Measurements from ENCODE around the gene CDH26.

CDH26 gene

GRCh38 chr20:59972037-59972801 is 14.0 kb downstream of the CDH26 start:
- Histone ChIP-seq H3K9me3 (no peaks in the 10 kb centered on the region), H3K4me3 (no peak overlapping the region), H3K36me3 (replicated peaks) (no peaks in the 10 kb centered on the region), H3K4me1 (no peaks in the 10 kb centered on the region), H3K27me3 (ENCODE audit: low read depth) (no peaks in the 10 kb centered on the region)
- in situ Hi-C loops (cut with MboI; ENCODE audit: low sequenced_read_pairs) = loop anchor here (25.0 kb wide), 1 partner anchor 1915 kb away; no protein-coding TSS in a partner anchor
- no peak for DNase-seq (ENCODE audit: low spot score in 2 of 2)

- no peaks in the 10 kb centered on the region for H3K27me3 ChIP-seq (ENCODE audit: low read depth)
- no peaks in the 10 kb centered on the region for H3K9me3 ChIP-seq
- no peak overlapping the region for H3K4me3 ChIP-seq
- no peaks in the 10 kb centered on the region for H3K36me3 ChIP-seq (replicated peaks)
- in situ Hi-C loops (cut with MboI; ENCODE audit: low sequenced_read_pairs) = no loop called here
- H3K4me1 ChIP-seq = no peaks in the 10 kb centered on the region
- no peak for DNase-seq (ENCODE audit: low spot score in 2 of 2)
Measured at GRCh38 chr20:59976156-59976782, 18.0 kb downstream of the CDH26 start.

GRCh38 chr20:59977086-59977485 is 18.9 kb downstream of the CDH26 start:
- Histone ChIP-seq H3K9me3 (no peaks in the 10 kb centered on the region), H3K4me3 (no peak overlapping the region), H3K4me1 (no peaks in the 10 kb centered on the region), H3K27me3 (ENCODE audit: low read depth) (no peaks in the 10 kb centered on the region), H3K36me3 (replicated peaks) (no peaks in the 10 kb centered on the region)
- no peak for DNase-seq (ENCODE audit: low spot score in 2 of 2)
- in situ Hi-C loops (cut with MboI; ENCODE audit: low sequenced_read_pairs) = no loop called here

- Histone ChIP-seq H3K9me3 (no peaks in the 10 kb centered on the region), H3K4me1 (no peaks in the 10 kb centered on the region), H3K27me3 (ENCODE audit: low read depth) (no peaks in the 10 kb centered on the region), H3K4me3 (no peak overlapping the region), H3K36me3 (replicated peaks) (no peaks in the 10 kb centered on the region)
- no peak for DNase-seq (ENCODE audit: low spot score in 2 of 2)
- in situ Hi-C loops (cut with MboI; ENCODE audit: low sequenced_read_pairs) = no loop called here
Measured at GRCh38 chr20:59983076-59983475, 24.9 kb downstream of the CDH26 start.

- in situ Hi-C loops (cut with MboI; ENCODE audit: low sequenced_read_pairs) = no loop called here
- Histone ChIP-seq H3K4me1 (no peaks in the 10 kb centered on the region), H3K36me3 (replicated peaks) (no peaks in the 10 kb centered on the region), H3K4me3 (no peak overlapping the region), H3K27me3 (ENCODE audit: low read depth) (no peaks in the 10 kb centered on the region), H3K9me3 (no peaks in the 10 kb centered on the region)
- DNase-seq (ENCODE audit: low spot score in 2 of 2) = no peak
Measured at GRCh38 chr20:59984541-59984940, 26.3 kb downstream of the CDH26 start.

GRCh38 chr20:59985164-59985563 is 26.9 kb downstream of the CDH26 start:
- no peak overlapping the region for H3K4me3 ChIP-seq
- H3K9me3 ChIP-seq = no peaks in the 10 kb centered on the region
- no peak for DNase-seq (ENCODE audit: low spot score in 2 of 2)
- H3K27me3 ChIP-seq (ENCODE audit: low read depth) = no peaks in the 10 kb centered on the region
- no peaks in the 10 kb centered on the region for H3K4me1 ChIP-seq
- in situ Hi-C loops (cut with MboI; ENCODE audit: low sequenced_read_pairs) = no loop called here
- no peaks in the 10 kb centered on the region for H3K36me3 ChIP-seq (replicated peaks)

GRCh38 chr20:59985864-59986263 is 27.6 kb downstream of the CDH26 start:
- DNase-seq (ENCODE audit: low spot score in 2 of 2) = no peak
- H3K27me3 ChIP-seq (ENCODE audit: low read depth) = no peaks in the 10 kb centered on the region
- in situ Hi-C loops (cut with MboI; ENCODE audit: low sequenced_read_pairs) = no loop called here

GRCh38 chr20:59987135-59987534 is 28.9 kb downstream of the CDH26 start:
- H3K4me1 ChIP-seq = no peaks in the 10 kb centered on the region
- H3K27me3 ChIP-seq (ENCODE audit: low read depth) = no peaks in the 10 kb centered on the region
- no peaks in the 10 kb centered on the region for H3K36me3 ChIP-seq (replicated peaks)
- no peak for DNase-seq (ENCODE audit: low spot score in 2 of 2)
- H3K9me3 ChIP-seq = no peaks in the 10 kb centered on the region
- in situ Hi-C loops (cut with MboI; ENCODE audit: low sequenced_read_pairs) = no loop called here
- no peak overlapping the region for H3K4me3 ChIP-seq

More at GRCh38 chr20:59985864-59986263, 27.6 kb downstream of the CDH26 start:
- H3K9me3 ChIP-seq = no peaks in the 10 kb centered on the region
- no peak overlapping the region for H3K4me3 ChIP-seq
- H3K4me1 ChIP-seq = no peaks in the 10 kb centered on the region
- no peaks in the 10 kb centered on the region for H3K36me3 ChIP-seq (replicated peaks)

- no peak for DNase-seq (ENCODE audit: low spot score in 2 of 2)
- H3K4me1 ChIP-seq = no peaks in the 10 kb centered on the region
- no peaks in the 10 kb centered on the region for H3K9me3 ChIP-seq
- in situ Hi-C loops (cut with MboI; ENCODE audit: low sequenced_read_pairs) = no loop called here
- H3K4me3 ChIP-seq = no peak overlapping the region
- H3K36me3 ChIP-seq (replicated peaks) = no peaks in the 10 kb centered on the region
- no peaks in the 10 kb centered on the region for H3K27me3 ChIP-seq (ENCODE audit: low read depth)
Measured at GRCh38 chr20:59988141-59988540, 29.9 kb downstream of the CDH26 start.

GRCh38 chr20:59992526-59993084 is 34.4 kb downstream of the CDH26 start:
- no peak for DNase-seq (ENCODE audit: low spot score in 2 of 2)
- in situ Hi-C loops (cut with MboI; ENCODE audit: low sequenced_read_pairs) = no loop called here

GRCh38 chr20:59993736-59994430 is 35.7 kb downstream of the CDH26 start:
- no peaks in the 10 kb centered on the region for H3K27me3 ChIP-seq (ENCODE audit: low read depth)
- H3K4me3 ChIP-seq = no peak overlapping the region
- no peaks in the 10 kb centered on the region for H3K4me1 ChIP-seq
- in situ Hi-C loops (cut with MboI; ENCODE audit: low sequenced_read_pairs) = no loop called here
- no peaks in the 10 kb centered on the region for H3K36me3 ChIP-seq (replicated peaks)
- DNase-seq (ENCODE audit: low spot score in 2 of 2) = no peak
- H3K9me3 ChIP-seq = no peaks in the 10 kb centered on the region

More at GRCh38 chr20:59992526-59993084, 34.4 kb downstream of the CDH26 start:
- Histone ChIP-seq H3K36me3 (replicated peaks) (no peaks in the 10 kb centered on the region), H3K9me3 (no peaks in the 10 kb centered on the region), H3K4me1 (no peaks in the 10 kb centered on the region), H3K27me3 (ENCODE audit: low read depth) (no peaks in the 10 kb centered on the region), H3K4me3 (no peak overlapping the region)

GRCh38 chr20:59994697-59995122 is 36.5 kb downstream of the CDH26 start:
- Histone ChIP-seq H3K4me1 (no peaks in the 10 kb centered on the region), H3K36me3 (replicated peaks) (no peaks in the 10 kb centered on the region), H3K27me3 (ENCODE audit: low read depth) (no peaks in the 10 kb centered on the region), H3K9me3 (no peaks in the 10 kb centered on the region), H3K4me3 (no peak overlapping the region)
- in situ Hi-C loops (cut with MboI; ENCODE audit: low sequenced_read_pairs) = no loop called here
- no peak for DNase-seq (ENCODE audit: low spot score in 2 of 2)

- Histone ChIP-seq H3K9me3 (no peaks in the 10 kb centered on the region), H3K36me3 (replicated peaks) (no peaks in the 10 kb centered on the region)
- in situ Hi-C loops (cut with MboI; ENCODE audit: low sequenced_read_pairs) = no loop called here
Measured at GRCh38 chr20:59996108-59996507, 37.9 kb downstream of the CDH26 start.

GRCh38 chr20:59997896-59998295 is 39.7 kb downstream of the CDH26 start:
- no peak overlapping the region for H3K4me3 ChIP-seq
- in situ Hi-C loops (cut with MboI; ENCODE audit: low sequenced_read_pairs) = no loop called here

More at GRCh38 chr20:59996108-59996507, 37.9 kb downstream of the CDH26 start:
- DNase-seq (ENCODE audit: low spot score in 2 of 2) = no peak
- no peaks in the 10 kb centered on the region for H3K4me1 ChIP-seq
- no peak overlapping the region for H3K4me3 ChIP-seq
- H3K27me3 ChIP-seq (ENCODE audit: low read depth) = no peaks in the 10 kb centered on the region

More at GRCh38 chr20:59997896-59998295, 39.7 kb downstream of the CDH26 start:
- Histone ChIP-seq H3K36me3 (replicated peaks) (no peaks in the 10 kb centered on the region), H3K4me1 (no peaks in the 10 kb centered on the region), H3K27me3 (ENCODE audit: low read depth) (no peaks in the 10 kb centered on the region), H3K9me3 (no peaks in the 10 kb centered on the region)
- no peak for DNase-seq (ENCODE audit: low spot score in 2 of 2)

All from HAP-1 (cell line).